ENCODE results near the gene LPCAT1.

GRCh38 chr5:1480806-1481205 lies 43.0 kb downstream of the LPCAT1 start:
- TF ChIP-seq POLR2A (IDR thresholded peaks at IDR 0.05; ENCODE audit: borderline replicate concordance, extremely low read depth, insufficient read depth, insufficient read length) (no peak), CTCF (IDR thresholded peaks at IDR 0.05 in 2 of 3, conservative IDR thresholded peaks at IDR 0.05 in 1 of 3; ENCODE audit: borderline replicate concordance in 1 of 3, insufficient read depth in 1 of 3, low read depth in 2 of 3, low read length in 2 of 3) (no peak), ATF3 (IDR thresholded peaks at IDR 0.05) (no peak), POLR2AphosphoS5 (IDR thresholded peaks at IDR 0.05; ENCODE audit: low read depth, low read length) (no peak), EZH2 (IDR thresholded peaks at IDR 0.05) (no peak), REST (IDR thresholded peaks at IDR 0.05; ENCODE audit: low read depth) (no peak), MAX (IDR thresholded peaks at IDR 0.05) (no peak), CEBPB (IDR thresholded peaks at IDR 0.05; ENCODE audit: low read depth) (no peak), TCF7L2 (IDR thresholded peaks at IDR 0.05; ENCODE audit: borderline replicate concordance, extremely low read depth, insufficient read depth, insufficient read length) (no peak), JUND (IDR thresholded peaks at IDR 0.05) (no peak), RAD21 (IDR thresholded peaks at IDR 0.05; ENCODE audit: low read depth) (no peak), ZBTB33 (IDR thresholded peaks at IDR 0.05; ENCODE audit: extremely low read depth, insufficient replicate concordance, low read length) (no peak)

Data from HCT116 (cell line).